Liver (tissue), 9 donors: Measurements from ENCODE around the gene XRCC5. TPM values are rescaled to one million over a fixed set of nuclear protein-coding genes. Genes with fewer than 3 reads are reported as not detected.

Experiments used
- DNase-seq: peaks from one replicate; pipeline ENCODE4 v3.0.0-alpha.2; 2017; ENCODE audit warnings: low spot score
- H3K27ac ChIP-seq, 2 donors: one replicate each; pipeline ENCODE4 v1.7.0; 2013; ENCODE audit warnings: inconsistent platforms in 2 of 2, low read length in 2 of 2, control low read depth in 1 of 2, low read depth in 1 of 2, mild to moderate bottlenecking in 1 of 2
- H3K27me3 ChIP-seq, 4 donors: one replicate each; pipeline versions ENCODE4 v1.6.1 to v1.7.0; 2013; ENCODE audit warnings: low read length in 3 of 4, inconsistent platforms in 1 of 4, mild to moderate bottlenecking in 1 of 4, moderate library complexity in 1 of 4; ENCODE audit not compliant: control insufficient read depth in 4 of 4, insufficient read depth in 4 of 4
- H3K36me3 ChIP-seq, 4 donors: one replicate each; pipeline versions ENCODE4 v1.6.1 to v1.7.0; 2013; ENCODE audit warnings: low read length in 3 of 4, mild to moderate bottlenecking in 3 of 4, low read depth in 1 of 4, moderate library complexity in 1 of 4; ENCODE audit not compliant: control insufficient read depth in 4 of 4, insufficient read depth in 3 of 4
- H3K4me1 ChIP-seq, 4 donors: one replicate each; pipeline versions ENCODE4 v1.6.1 to v1.7.0; 2013; ENCODE audit warnings: low read length in 3 of 4, mild to moderate bottlenecking in 3 of 4, moderate library complexity in 1 of 4; ENCODE audit not compliant: control insufficient read depth in 4 of 4, insufficient read depth in 4 of 4
- H3K4me3 ChIP-seq, 3 donors: one replicate each; pipeline versions ENCODE4 v1.6.1 to v1.7.0; 2013; ENCODE audit warnings: low read length in 3 of 3, control low read depth in 1 of 3, low read depth in 1 of 3, mild to moderate bottlenecking in 1 of 3
- H3K9ac ChIP-seq, 2 donors: one replicate each; pipeline ENCODE4 v1.7.0; 2013; ENCODE audit warnings: low read length in 2 of 2, mild to moderate bottlenecking in 2 of 2, moderate library complexity in 2 of 2, control low read depth in 1 of 2, low read depth in 1 of 2
- H3K9me3 ChIP-seq, 4 donors: one replicate each; pipeline versions ENCODE4 v1.6.1 to v1.7.0; 2013; ENCODE audit warnings: low read length in 3 of 4; ENCODE audit not compliant: control insufficient read depth in 4 of 4
- CTCF ChIP-seq: fragments of 150-350 bp; IDR thresholded peaks from 2 replicates; pipeline ENCODE4 v1.5.1; 2017; ENCODE audit warnings: improper control_type of control experiment, low read depth, low read length; ENCODE audit not compliant: missing input control
- EGR1 ChIP-seq, 2 donors: IDR thresholded peaks; 2 replicates each; pipeline ENCODE4 v1.6.1; 2016 to 2018; ENCODE audit warnings: antibody characterized with exemption in 2 of 2, low read depth in 2 of 2
- FOXA2 ChIP-seq: IDR thresholded peaks from 2 replicates; pipeline ENCODE4 v1.6.1; 2016; ENCODE audit warnings: antibody characterized with exemption
- GABPA ChIP-seq, 2 donors: IDR thresholded peaks in 1 of 2; conservative IDR thresholded peaks in 1 of 2; 2 replicates each; pipeline ENCODE4 v1.6.1; 2016; ENCODE audit warnings: antibody characterized with exemption in 2 of 2, mild to moderate bottlenecking in 1 of 2, moderate library complexity in 1 of 2
- HNF4A ChIP-seq, 2 donors: conservative IDR thresholded peaks; 2 replicates each; pipeline ENCODE4 v1.6.1; 2016; ENCODE audit warnings: antibody characterized with exemption in 2 of 2, mild to moderate bottlenecking in 2 of 2
- HNF4G ChIP-seq: IDR thresholded peaks from 2 replicates; pipeline ENCODE4 v1.6.1; 2016; ENCODE audit warnings: antibody characterized with exemption
- NR2F2 ChIP-seq: IDR thresholded peaks from 2 replicates; pipeline ENCODE4 v1.6.1; 2016; ENCODE audit warnings: antibody characterized with exemption
- RAD21 ChIP-seq, 2 donors: IDR thresholded peaks; 2 replicates each; pipeline ENCODE4 v1.6.1; 2016; ENCODE audit warnings: antibody characterized with exemption in 2 of 2, mild to moderate bottlenecking in 2 of 2
- REST ChIP-seq: IDR thresholded peaks from 2 replicates; pipeline ENCODE4 v1.6.1; 2016; ENCODE audit warnings: antibody characterized with exemption, mild to moderate bottlenecking
- RXRA ChIP-seq, 2 donors: IDR thresholded peaks; 2 replicates each; pipeline ENCODE4 v1.6.1; 2017 to 2018; ENCODE audit warnings: antibody characterized with exemption in 2 of 2, mild to moderate bottlenecking in 1 of 2
- SP1 ChIP-seq: IDR thresholded peaks from 2 replicates; pipeline ENCODE4 v1.6.1; 2018; ENCODE audit warnings: antibody characterized with exemption, mild to moderate bottlenecking
- TAF1 ChIP-seq: conservative IDR thresholded peaks from 2 replicates; pipeline ENCODE4 v1.6.1; 2016; ENCODE audit warnings: antibody characterized with exemption, mild to moderate bottlenecking
- ZBTB33 ChIP-seq: IDR thresholded peaks from 2 replicates; pipeline ENCODE4 v1.6.1; 2016; ENCODE audit warnings: antibody characterized with exemption
- WGBS: extraction: QIAGEN DNeasy Blood & Tissue Kit; methylation state at CpG from one replicate; pipeline ENCODE4 v1.1.7; 2013; 5-methylcytosine and 5-hydroxymethylcytosine counted together
- polyA plus RNA-seq, 2 donors: library from polyadenylated mRNA; stranded (reverse) in 1 of 2; unstranded in 1 of 2; fragments of 200-250 nt in 1 of 2; fragments of >200 nt in 1 of 2; fragmentation: Nextera tagmentation in 1 of 2; extraction: Ambion mirVana in 1 of 2; gene quantifications; one replicate each; pipeline versions ENCODE4 v1.2.1 to v1.2.3, GENCODE V29; 2013 to 2015
- total RNA-seq, 2 donors: library from RNA; depleted of rRNA; stranded (reverse); fragments of >200 nt; gene quantifications; one replicate each; pipeline ENCODE4 v1.2.3, GENCODE V29; 2014
- TF ChIP-seq, protein P1 (sequence below): IDR thresholded peaks from 2 replicates; pipeline ENCODE4 v1.6.1; 2016; ENCODE audit warnings: antibody characterized with exemption
- TF ChIP-seq, protein P2 (sequence below): IDR thresholded peaks from 2 replicates; pipeline ENCODE4 v1.6.1; 2016; ENCODE audit warnings: antibody characterized with exemption
- donor health status: healthy.
- donor health status: healthy.
- donor health status: healthy.
- donor health status: healthy.
- donor health status: healthy.

The XRCC5 gene
- total and polyA plus RNA-seq, 4 donors = 63.7 to 140 (median 84.5) TPM

- DNase-seq = no peak
- WGBS = 71% methylated on average over 1 of the region's 1 CpG
- TF ChIP-seq, protein P1, sequence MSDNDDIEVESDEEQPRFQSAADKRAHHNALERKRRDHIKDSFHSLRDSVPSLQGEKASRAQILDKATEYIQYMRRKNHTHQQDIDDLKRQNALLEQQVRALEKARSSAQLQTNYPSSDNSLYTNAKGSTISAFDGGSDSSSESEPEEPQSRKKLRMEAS = no peak
- TF ChIP-seq EGR1 (IDR thresholded peaks at IDR 0.05; ENCODE audit: low read depth in 2 of 2) = no peak
- no peak for TF ChIP-seq FOXA2
- TF ChIP-seq, protein P2, sequence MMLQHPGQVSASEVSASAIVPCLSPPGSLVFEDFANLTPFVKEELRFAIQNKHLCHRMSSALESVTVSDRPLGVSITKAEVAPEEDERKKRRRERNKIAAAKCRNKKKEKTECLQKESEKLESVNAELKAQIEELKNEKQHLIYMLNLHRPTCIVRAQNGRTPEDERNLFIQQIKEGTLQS = no peak
- no peak for TF ChIP-seq HNF4G
- TF ChIP-seq REST = no peak
- no peak for TF ChIP-seq GABPA (IDR thresholded peaks at IDR 0.05 in 1 of 2, conservative IDR thresholded peaks at IDR 0.05 in 1 of 2)
- no peak for TF ChIP-seq RXRA (IDR thresholded peaks at IDR 0.05)
- TF ChIP-seq SP1 = no peak
- no peak for TF ChIP-seq RAD21 (IDR thresholded peaks at IDR 0.05)
- no peak for TF ChIP-seq TAF1
- no peak for TF ChIP-seq CTCF
- TF ChIP-seq ZBTB33 = no peak
- TF ChIP-seq NR2F2 = no peak
- no peak overlapping the region for H3K9ac ChIP-seq
- no peaks in the 10 kb centered on the region for H3K36me3 ChIP-seq
- no peaks in the 10 kb centered on the region for H3K9me3 ChIP-seq
- H3K4me1 ChIP-seq = no peaks in the 10 kb centered on the region
- no peak overlapping the region for H3K4me3 ChIP-seq
- H3K27me3 ChIP-seq = no peaks in the 10 kb centered on the region
- H3K27ac ChIP-seq = no peak overlapping the region
Observed at GRCh38 chr2:216221811-216222210, 112.7 kb downstream of the XRCC5 start.

DNA sequence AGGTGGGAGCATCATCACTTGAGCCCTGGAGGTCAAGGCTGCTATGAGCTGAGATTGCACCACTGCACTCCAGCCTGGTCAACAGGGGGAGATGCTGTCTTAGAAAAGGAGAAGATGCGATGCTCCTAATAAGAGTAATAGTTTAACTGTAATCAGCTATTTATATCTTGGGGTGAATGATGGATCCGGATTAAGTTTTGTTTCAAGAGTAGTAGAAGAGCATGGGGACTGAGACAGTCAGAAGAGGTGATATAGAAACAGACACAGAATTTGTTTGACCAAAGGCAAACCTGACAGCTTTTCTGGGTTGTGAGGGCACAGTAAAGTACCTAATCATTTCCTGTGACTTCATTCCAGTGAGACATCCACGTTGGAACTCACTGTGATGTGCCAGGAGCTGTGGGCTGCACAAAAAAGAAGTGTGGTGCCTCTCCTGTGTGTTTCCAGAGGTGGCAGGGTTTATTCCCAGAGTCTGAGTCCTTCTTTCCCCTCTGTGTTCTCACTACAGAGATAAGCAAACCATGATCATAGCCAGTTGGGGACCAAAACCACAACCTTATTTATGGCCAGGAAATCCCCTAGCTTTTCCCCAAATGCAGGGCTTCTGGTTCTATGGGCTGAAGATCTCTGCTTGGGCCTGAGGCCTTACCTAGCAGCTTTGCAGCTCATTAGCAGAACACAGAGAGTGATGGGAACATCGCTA lies 113.7 kb downstream of the XRCC5 start:
- H3K9ac ChIP-seq = no peak overlapping the region
- no peak for DNase-seq
- H3K4me3 ChIP-seq = no peak overlapping the region
- H3K27ac ChIP-seq = no peak overlapping the region
- no peaks in the 10 kb centered on the region for H3K27me3 ChIP-seq
- no peaks in the 10 kb centered on the region for H3K36me3 ChIP-seq
- no peaks in the 10 kb centered on the region for H3K4me1 ChIP-seq
- 61% methylated on average over 4 of the region's 4 CpGs for WGBS
- TF ChIP-seq HNF4A (conservative IDR thresholded peaks at IDR 0.05) (no peak), REST (no peak), GABPA (IDR thresholded peaks at IDR 0.05 in 1 of 2, conservative IDR thresholded peaks at IDR 0.05 in 1 of 2) (no peak), HNF4G (no peak), FOXA2 (no peak), RAD21 (IDR thresholded peaks at IDR 0.05) (peak in 1 of 2 donors; percentile 20)
- TF ChIP-seq, protein P2 = no peak
- no peaks in the 10 kb centered on the region for H3K9me3 ChIP-seq
